ENCODE measurements around the gene MACF1.

DNA sequence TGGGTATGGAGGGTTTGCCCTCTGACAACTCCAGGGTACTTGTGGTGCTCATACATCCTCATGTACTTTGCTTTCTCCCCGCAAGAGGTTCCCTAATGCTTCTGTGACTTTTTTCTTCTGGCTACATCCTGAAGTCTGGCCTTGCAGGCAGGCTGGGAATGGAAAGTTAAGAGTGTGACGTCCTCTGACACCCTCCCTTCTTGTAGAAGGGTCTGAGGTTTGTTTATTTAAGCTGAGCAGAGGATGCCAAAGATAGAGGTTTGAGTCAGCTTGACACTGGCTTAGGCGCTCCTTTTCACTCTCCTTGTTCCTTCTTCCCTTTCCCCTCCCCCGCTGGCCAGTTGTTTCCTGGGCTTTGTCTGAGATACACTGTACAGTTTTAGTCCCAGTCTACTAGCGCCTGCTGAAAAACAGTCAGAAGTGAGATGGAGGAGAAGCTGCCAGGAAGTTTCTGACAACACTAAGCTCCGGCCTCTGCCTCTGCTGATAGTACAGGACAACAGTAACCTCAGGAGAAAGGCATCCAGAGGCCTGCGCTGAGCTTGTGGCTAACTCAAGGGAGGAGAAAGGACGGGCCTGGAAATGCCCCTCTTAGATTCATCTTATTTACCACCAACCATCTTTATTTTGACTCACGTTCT lies at the start of gene MACF1:
- TF ChIP-seq CTCF (IDR thresholded peaks at IDR 0.05) (peak; percentile 42 to 69 (median 64)), POLR2AphosphoS5 (IDR thresholded peaks at IDR 0.05) (peak; percentile 78 to 85), POLR2A (IDR thresholded peaks at IDR 0.05; ENCODE audit: low read depth) (no peak)

Measured in esophagus muscularis mucosa (tissue), 3 donors.